ENCODE data around the gene ADGRG3.
A peak's percentile ranks its signal among the peaks of the same experiment; 100 is the strongest.

Gene ADGRG3

DNA sequence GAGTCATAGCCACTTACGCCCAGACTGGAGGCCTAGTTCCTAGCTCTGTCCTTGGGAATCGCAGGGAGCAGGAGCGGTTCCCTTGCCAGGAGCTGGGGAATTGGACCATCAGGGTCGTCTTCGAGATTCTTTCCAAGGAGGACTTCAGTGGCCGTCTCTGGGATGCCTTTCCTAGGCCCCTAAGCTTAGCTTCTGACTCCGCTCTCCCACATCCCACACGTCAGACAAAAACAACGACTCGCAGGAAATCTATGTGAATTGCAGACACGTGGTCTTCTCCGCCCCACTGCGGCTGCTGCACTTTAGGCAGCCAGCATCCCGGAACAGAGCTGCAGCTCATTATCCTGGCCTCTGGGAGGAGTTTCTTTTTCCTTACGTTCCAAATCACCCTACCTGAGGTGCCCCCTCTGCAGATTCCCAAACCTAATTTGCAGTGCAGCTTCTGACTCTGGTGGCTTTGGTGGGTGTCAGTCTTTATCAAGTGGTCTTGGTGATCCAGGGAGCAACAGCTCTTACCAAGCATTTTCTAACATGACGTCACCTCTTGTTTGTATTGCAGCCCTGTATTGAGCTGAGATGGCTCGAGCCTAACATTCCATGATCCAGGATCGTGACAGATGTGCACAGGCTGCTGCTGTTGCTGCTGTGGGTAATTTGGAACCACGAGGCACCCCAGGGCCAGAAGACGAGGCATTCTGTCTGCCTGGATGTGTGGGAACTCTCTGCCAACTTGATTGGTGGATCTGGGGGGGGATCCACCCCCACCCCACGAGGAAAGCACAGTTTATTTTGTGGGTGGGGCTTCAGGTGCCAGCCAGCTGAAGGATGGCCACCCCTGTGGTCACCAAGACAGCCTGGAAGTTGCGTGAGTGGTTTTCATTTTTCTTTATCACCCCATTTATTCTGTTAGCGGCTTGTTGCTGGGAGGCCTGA, 68.6 kb downstream of the ADGRG3 start:
- DNase-seq (ENCODE audit: low spot score), result peak; percentile 82

DNA sequence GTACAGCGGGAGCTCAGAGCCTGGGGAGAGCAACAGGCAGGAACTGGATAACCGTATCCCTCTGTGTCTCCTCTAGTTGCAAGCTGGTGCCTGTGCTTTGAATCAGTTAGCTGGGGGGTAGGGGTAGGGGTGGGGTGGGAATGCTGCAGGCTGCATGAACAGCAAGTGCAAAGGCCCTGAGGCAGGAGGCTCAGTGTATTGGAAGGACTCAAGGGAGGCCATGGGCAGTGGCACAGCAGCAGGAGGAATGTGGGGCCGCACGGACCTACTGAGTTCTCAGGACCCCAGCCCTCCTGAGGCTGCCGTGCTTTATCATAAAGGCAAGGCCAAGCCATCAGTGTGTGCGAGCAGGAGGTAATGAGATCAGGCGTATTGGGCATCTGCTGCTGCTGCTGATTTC, 70.7 kb downstream of the ADGRG3 start:
- no peak for DNase-seq (ENCODE audit: low spot score)

Measured in GM03348 (cell line).